AG20443 (cell line): ENCODE measurements around the gene TMEM63A.

Source experiments
- DNase-seq: peaks from one replicate; pipeline ENCODE4 v3.0.0; 2012; ENCODE audit warnings: low spot score, mixed read lengths

TMEM63A gene

GRCh38 chr1:225866981-225867380 is 15.2 kb downstream of the TMEM63A start:
- DNase-seq = no peak

DNA sequence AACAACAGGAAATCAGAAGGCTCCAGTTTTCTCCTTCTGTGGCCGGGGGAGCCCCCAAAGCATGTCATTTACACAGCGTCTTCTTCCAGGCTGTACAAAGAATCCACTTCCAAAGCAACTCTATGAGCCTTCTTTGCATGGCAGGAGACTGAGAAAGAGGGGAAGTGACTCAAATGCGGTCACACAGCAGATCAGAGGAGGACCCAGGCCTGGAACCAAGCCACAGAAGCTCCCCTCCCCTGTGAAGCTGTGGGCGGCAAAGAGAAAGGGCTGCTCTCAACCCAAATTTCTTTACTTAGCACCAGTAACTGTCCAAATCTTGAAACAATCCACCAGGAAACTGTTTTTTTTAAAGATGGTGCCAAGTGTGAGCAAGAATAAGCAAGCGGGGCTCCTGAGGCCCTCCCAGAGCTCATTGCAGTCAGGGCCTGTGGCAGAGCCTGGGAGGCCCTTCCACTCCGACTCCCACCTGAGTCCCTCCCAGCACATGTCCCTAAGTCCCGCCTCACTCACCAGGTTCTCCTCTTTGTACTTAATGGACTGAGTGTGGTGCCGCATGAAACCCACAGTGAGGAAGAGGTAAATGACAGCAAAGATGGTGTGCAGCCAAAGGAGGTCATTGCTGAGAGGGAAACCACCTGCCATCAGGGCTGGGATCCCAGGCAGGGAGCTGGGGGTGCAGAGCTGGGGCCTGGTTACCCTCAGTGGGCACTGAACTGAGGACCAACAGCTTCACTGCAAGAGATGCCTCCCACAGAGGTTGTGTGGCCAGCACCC is 15.9 kb downstream of the TMEM63A start:
- DNase-seq = no peak

- no peak for DNase-seq
These were observed 16.7 kb downstream of the TMEM63A start for GRCh38 chr1:225865514-225865913.

GRCh38 chr1:225863167-225863566 is 19.0 kb downstream of the TMEM63A start:
- DNase-seq = no peak

DNA sequence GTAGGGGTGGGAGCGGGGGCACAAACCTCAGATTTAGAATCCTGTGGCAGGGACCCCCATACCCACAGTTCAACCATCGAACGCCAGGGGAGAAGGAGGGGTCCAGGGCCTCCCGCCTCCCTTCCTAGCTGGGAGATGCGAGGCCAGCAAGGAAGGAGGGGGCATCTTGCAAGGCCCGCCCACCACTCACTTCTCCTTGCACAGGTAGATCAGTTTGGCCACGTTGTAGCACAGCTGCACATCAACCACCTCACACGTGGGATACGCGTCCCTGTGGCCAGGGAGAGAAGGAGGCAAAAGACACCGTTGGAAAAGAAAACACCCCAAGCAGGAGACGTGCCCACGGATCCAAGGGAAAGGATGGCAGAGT is 19.6 kb downstream of the TMEM63A start:
- no peak for DNase-seq

- no peak for DNase-seq
These were observed 20.2 kb downstream of the TMEM63A start for GRCh38 chr1:225861834-225862580.

DNA sequence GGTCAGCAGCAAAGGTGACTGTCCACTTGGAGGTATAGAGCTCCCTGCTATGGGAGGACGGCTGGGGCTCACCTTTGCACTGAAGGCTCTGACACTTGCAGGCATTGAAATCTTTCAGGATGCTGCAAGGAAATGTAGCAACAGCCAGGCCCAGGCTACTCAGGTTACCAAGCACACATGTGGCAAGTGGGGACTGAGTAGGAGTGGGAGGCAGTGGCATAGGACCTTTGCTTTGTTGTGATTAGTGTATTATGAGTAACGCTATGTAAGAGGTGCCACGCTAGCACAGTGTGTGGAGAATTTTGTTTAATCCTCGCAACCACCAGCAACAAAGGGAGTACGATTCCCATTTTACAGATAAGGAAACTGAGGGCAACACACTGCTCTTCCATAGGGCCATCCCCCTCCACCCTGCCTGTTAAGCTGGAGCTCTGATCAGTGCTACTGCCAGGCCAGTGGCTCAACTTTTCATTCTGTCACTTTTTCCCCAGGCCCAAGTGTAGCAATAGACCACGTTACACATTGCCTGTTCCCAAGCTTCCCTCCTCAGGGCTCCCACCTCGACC is 21.2 kb downstream of the TMEM63A start:
- DNase-seq = no peak

DNA sequence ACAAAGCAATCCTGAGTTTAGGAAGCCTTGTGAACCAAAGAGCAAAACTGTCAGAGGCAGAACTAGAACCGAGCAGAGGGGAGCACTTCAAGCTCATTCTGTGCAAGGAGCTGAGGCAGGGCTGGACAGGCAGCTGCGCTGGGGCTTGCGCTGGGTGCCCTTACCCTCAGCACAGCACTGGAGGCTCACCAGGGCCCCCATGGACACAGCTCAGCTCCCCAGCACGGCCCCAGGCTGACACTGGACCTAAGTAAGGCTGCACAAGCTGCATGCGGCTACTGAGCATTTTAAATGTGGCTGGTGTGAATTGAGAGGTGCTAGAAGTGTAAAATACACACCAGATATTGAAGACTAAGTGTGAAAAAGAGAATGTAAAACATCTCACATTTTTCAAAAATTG is 22.1 kb downstream of the TMEM63A start:
- no peak for DNase-seq

- no peak for DNase-seq
These were observed 23.0 kb downstream of the TMEM63A start for GRCh38 chr1:225859151-225859550.

- DNase-seq = no peak
These were observed 24.9 kb downstream of the TMEM63A start for GRCh38 chr1:225857256-225857655.

DNA sequence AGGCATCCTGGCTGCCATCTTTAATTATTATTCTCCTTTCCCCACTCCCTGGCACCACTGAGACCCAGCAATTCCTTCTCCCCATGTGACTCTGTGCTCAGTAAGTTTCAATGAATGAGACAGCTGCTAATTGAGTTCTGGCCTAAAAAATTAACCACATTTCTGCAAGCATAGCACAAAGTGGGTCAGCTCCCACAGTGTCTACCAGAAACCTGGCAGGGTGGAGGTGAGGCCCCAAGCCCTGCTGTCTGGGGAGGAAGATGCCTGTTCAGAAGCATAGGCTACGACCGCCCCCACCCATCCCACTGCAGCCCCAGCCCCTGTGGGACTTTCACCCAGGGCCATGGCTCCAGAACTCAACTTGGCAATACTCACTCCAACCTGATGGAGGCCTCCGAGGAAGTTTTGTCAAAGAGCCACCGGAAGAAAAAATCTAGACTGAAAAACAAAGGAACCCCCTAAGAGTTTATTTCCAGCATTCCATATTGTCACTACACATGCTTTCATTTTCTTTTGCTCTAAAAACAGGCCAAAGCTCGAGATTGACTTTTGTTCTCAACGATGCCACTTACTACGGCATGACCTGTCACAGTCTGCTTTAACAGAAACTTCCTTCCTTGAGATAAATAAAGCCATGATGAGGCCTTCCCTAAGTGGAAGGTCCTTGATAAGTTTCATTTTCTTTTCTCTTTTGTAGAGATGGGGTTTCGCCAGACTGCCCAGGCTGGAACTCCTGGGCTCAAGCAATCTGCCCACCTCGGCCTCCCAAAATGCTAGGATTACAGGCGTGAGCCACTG is 26.5 kb downstream of the TMEM63A start:
- DNase-seq = no peak

- DNase-seq = no peak
These were observed 28.7 kb downstream of the TMEM63A start for GRCh38 chr1:225853441-225853840.

DNA sequence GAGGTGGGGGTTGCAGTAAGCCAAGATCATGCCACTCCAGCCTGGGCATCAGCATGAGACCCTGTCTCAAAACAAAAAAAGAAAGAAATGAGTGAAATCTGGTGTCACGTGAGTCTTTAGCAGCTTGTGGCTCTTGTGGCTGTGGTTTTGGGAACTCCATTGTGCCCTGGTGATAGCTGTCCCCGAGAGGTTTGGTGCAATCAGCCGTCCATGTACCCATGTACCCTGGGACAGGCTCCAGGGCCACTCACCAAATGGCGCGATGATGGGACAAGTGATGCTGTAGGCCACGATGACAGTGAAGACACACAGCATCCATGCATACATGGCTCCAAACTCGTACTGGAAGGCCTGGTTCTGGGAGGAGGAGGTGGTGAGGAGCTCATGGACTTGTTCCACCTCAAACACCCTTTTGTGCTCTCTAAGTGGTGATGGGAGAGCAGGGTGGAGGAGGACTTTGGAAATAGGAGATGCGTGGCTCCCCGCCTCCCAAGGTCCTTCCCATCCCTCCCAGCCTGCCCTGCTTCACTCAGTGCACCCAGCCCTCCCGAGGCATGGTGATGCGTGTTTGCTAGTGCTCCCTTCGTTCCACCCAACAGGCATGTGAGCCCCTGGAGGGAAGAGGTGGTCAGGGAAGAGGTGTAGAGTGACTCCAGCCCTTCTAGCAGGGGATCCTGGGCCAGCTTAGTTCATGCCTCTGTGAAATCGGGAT is 29.6 kb downstream of the TMEM63A start:
- DNase-seq = no peak

DNA sequence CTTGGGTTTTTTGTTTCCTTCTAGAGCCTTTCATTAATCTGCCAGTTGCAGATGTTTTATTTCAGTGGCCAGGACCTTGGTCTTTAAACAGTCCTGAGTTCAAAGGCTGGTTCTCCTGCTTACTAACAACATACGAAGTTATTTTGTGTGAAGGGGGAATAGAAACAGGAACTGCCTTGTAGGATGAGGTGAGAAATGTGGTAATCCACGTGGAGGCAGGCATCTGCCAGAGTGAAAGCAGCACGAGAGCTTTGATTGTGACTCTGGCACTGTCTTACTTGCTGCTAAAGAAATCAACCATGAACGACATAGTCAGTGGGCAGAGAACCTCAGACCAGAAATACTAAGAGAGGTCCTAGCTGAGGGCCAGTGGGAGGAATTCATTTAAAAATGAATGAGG is 30.4 kb downstream of the TMEM63A start:
- no peak for DNase-seq

GRCh38 chr1:225850370-225850769 is 31.8 kb downstream of the TMEM63A start:
- no peak for DNase-seq

GRCh38 chr1:225849925-225850324 is 32.3 kb downstream of the TMEM63A start:
- DNase-seq = no peak

GRCh38 chr1:225848030-225848955 is 33.9 kb downstream of the TMEM63A start:
- no peak for DNase-seq

- DNase-seq = no peak
These were observed 34.6 kb downstream of the TMEM63A start for GRCh38 chr1:225847610-225848009.

GRCh38 chr1:225846331-225847310 is 35.6 kb downstream of the TMEM63A start:
- no peak for DNase-seq
